Vagina (tissue), 2 donors: ENCODE data around the gene ABO.

Source experiments
- CTCF ChIP-seq, 3 experiments: fragments of 450-650 bp in 2 of 3; fragments of 200-600 bp in 1 of 3; sonication (generic) in 1 of 3; IDR thresholded peaks; one replicate each; pipeline ENCODE4 v1.5.1; 2017 to 2019; ENCODE audit warnings: antibody characterized with exemption in 3 of 3, mild to moderate bottlenecking in 2 of 3, moderate library complexity in 2 of 3
- POLR2AphosphoS5 ChIP-seq, 2 donors: sonication (generic); formaldehyde crosslinking; IDR thresholded peaks; one replicate each; pipeline ENCODE4 v1.9.0; 2017; ENCODE audit warnings: antibody characterized with exemption in 2 of 2, mild to moderate bottlenecking in 2 of 2, low read depth in 1 of 2; ENCODE audit not compliant: insufficient read depth in 1 of 2

GRCh38 chr9:133323991-133324703, 49.1 kb upstream of the ABO start:
- TF ChIP-seq CTCF (IDR thresholded peaks at IDR 0.05) (no peak), POLR2AphosphoS5 (IDR thresholded peaks at IDR 0.05; ENCODE audit: insufficient read depth in 1 of 2, low read depth in 1 of 2) (no peak)
